HL-60/S4 treated with phorbol 12-myristate 13-acetate at 8.2 ng/mL for 4 days and 3 days (cell line): Measurements from ENCODE around the gene CIP2A.

Experiments
- in situ Hi-C: fragments of 300-500 bp; cut with MboI; formaldehyde crosslinking; loops from 2 replicates; pipeline ENCODE4 v1.15.0; 2022; ENCODE audit warnings: low sequenced_read_pairs

Gene CIP2A

GRCh38 chr3:108565506-108565905 is 23.7 kb downstream of the CIP2A start:
- in situ Hi-C loops = no loop called here

GRCh38 chr3:108564564-108564963 is 24.7 kb downstream of the CIP2A start:
- in situ Hi-C loops = no loop called here

- in situ Hi-C loops = no loop called here
Measured at GRCh38 chr3:108562565-108562964, 26.7 kb downstream of the CIP2A start.

DNA sequence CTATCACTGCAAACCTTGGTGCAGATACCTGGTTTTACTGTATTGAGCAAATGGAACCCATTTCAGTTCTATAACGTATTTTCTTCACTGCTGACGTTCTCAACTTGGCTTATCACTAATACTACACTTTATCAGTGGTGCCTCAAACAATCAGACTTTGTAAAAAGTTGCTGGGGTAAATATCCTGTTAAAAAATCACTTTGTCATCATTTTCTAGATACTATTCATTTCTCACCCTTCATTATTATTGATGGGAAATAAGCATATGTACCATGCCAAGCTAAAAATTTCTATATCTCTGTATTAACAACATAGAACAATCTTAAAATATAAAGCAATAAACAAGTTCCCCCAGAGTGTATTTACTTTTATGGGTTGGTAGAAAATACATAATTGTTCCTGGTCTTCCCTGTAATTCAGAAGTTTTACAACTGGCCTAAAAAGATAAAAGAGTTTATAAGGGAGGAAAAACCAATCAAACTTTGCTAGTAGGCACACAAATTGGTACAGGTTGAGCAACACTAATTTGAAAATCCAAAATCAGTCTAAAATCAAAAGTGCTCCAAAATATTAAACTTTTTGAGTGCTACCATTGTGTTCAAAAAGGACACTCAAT is 33.2 kb downstream of the CIP2A start:
- in situ Hi-C loops = loop anchor here (10.0 kb wide), 1 partner anchor 61 kb away; no protein-coding TSS in a partner anchor

GRCh38 chr3:108554913-108555571 is 34.2 kb downstream of the CIP2A start:
- in situ Hi-C loops = loop anchor here (10.0 kb wide), 1 partner anchor 60 kb away; no protein-coding TSS in a partner anchor

GRCh38 chr3:108554229-108554628 is 35.0 kb downstream of the CIP2A start:
- in situ Hi-C loops = loop anchor here (10.0 kb wide), 1 partner anchor 59 kb away; no protein-coding TSS in a partner anchor

GRCh38 chr3:108552267-108553159 is 36.7 kb downstream of the CIP2A start:
- in situ Hi-C loops = loop anchor here (10.0 kb wide), 1 partner anchor 58 kb away; no protein-coding TSS in a partner anchor

- in situ Hi-C loops = no loop called here
Measured at GRCh38 chr3:108548886-108549285, 40.4 kb downstream of the CIP2A start.

GRCh38 chr3:108548304-108548703 is 40.9 kb downstream of the CIP2A start:
- in situ Hi-C loops = no loop called here

GRCh38 chr3:108546692-108547091 is 42.5 kb downstream of the CIP2A start:
- in situ Hi-C loops = no loop called here

- in situ Hi-C loops = no loop called here
Measured at GRCh38 chr3:108546247-108546646, 43.0 kb downstream of the CIP2A start.

- in situ Hi-C loops = no loop called here
Measured at GRCh38 chr3:108538083-108538482, 51.2 kb downstream of the CIP2A start.

- in situ Hi-C loops = no loop called here
Measured at GRCh38 chr3:108528459-108529252, 60.6 kb downstream of the CIP2A start.

DNA sequence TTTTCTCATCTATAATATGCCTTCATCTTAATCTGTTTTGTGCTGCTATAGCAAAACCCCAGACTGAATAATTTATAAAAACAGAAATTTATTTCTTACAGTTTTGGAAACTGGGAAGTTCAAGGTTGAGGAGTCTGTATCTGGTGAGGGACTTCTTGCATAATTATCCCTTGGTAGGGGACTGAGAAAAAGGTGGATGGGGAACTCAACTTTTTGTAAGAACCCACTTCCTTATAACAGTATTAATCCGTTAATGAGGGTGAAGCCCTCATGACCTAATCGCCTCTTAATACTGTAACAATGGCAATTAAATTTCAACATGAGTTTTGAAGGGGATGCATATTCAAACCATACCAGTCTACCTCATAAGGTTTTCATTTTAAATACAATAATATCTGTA is 61.4 kb downstream of the CIP2A start:
- in situ Hi-C loops = no loop called here

GRCh38 chr3:108527109-108527508 is 62.1 kb downstream of the CIP2A start:
- in situ Hi-C loops = no loop called here

DNA sequence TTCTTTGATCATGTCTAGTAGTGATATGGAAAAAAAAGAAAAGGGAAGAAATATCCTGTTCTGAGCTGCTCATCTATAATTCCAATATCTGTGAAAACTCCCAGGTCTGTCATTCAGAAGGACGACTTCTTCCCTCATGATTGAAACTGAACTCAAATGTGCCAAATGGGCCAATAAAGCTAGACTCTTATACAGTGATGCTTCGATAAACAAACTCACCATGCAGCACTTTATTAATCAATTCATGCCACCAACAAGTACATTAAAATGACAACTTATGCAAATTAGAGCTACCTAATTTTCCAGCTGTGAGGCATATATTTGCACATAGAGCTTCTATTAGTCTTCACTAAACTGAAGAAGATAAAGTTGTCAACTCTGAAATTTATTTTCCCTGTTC is 63.3 kb downstream of the CIP2A start:
- in situ Hi-C loops = no loop called here

DNA sequence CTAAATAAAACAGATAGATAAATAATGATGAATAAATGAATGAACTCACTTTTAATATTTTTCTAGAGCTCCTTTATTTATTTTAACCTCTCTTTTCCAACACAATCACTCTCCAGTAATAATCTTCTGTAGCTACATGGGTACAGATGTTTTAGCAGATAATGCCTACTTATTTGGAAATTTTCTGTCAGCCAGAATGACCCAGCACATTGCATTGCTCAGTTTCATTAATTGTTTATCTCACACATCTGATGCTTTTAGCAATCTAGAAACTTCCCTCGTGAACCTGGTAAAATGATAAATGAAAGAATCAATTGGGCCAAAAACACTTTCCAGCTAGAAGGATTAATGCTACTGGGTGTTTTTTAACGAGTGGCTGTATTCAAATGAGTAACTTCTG is 64.0 kb downstream of the CIP2A start:
- in situ Hi-C loops = no loop called here

GRCh38 chr3:108524537-108524936 is 64.7 kb downstream of the CIP2A start:
- in situ Hi-C loops = no loop called here

GRCh38 chr3:108518895-108519294 is 70.3 kb downstream of the CIP2A start:
- in situ Hi-C loops = no loop called here

DNA sequence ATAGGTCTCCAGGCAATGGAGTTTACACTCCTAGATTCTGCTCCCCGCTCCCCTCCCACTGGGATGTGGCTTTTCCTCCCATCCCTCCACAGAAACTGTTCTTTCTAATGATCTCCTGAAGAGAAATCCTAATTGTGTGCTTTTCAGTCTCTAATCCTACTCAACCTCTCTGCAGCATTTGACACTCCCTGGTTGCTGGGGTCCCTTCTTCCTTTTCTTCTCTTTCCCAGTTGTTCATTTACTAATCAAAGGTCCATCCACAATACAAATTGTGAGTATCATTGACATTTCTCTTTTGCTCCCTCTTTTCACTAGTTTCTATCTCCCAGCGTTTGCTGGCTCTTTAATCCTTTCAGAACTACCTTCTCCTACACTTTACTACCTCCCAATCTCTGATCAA is 72.4 kb downstream of the CIP2A start:
- in situ Hi-C loops = no loop called here

DNA sequence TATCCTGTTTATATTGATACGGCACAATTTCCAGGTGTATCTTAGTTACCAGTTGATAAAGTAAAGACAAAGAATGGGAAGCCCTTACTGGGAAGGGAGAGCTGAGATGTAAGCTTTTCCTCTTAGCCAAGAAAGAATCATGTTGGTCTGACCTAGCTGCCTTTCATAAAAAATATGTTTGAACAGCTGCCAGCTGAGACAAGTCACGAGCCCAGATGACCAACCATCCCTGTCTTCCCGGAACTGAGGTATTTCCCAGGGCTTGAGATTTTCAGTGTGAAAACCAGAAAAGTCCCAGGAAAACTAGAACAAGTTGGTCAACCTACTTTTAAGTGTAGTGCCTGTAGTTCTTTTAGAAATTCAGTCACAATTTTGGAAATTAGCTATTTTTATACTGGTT is 75.3 kb downstream of the CIP2A start:
- in situ Hi-C loops = no loop called here
